Measurements from ENCODE around the gene SATL1. TPM values are rescaled to one million over a fixed set of nuclear protein-coding genes. Genes with fewer than 3 reads are reported as not detected.

SATL1 gene
- total RNA-seq, 1 donor from 2014 or later: 0.09 TPM

DNA sequence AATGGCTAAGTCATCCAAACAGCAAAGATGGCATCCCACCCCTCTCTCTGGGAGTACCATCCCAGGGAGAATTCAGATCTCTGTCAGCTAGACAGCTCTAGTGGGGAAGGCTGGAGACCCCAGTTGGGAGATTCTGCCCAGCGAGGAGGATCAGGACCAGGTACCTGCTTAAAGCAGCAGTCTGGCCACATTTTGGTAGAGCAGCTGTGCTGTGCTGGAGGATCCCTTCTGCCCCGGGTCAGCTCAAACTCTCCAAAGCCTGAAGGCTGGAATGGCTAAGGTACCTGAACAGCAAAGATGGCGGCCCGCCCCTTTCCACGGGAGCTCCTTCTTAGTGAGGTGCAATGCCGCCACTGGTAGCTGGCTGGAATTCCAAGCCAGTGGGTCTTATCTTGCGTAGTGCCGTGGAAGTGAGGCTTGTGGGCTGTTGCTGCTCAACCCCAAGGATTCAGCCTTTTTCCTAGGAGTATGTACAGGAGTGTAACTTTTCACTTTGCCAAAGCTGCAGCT lies 40.1 kb downstream of the SATL1 start:
- Histone ChIP-seq H3K27ac (ENCODE audit: low read depth, low read length) (no peak overlapping the region), H4K20me1 (ENCODE audit: insufficient read depth, low read length) (no peaks in the 10 kb centered on the region), H3K4me3 (ENCODE audit: insufficient read depth, low read depth, low read length) (no peak overlapping the region), H3K36me3 (ENCODE audit: insufficient read depth, low read length) (no peaks in the 10 kb centered on the region), H3K9ac (ENCODE audit: low read length) (no peak overlapping the region), H3K4me1 (ENCODE audit: insufficient read depth, low read length) (no peaks in the 10 kb centered on the region), H3K4me2 (ENCODE audit: low read length) (no peak overlapping the region), H3K79me2 (ENCODE audit: insufficient read depth, low read length) (no peaks in the 10 kb centered on the region), H2AFZ (ENCODE audit: low read depth, low read length) (no peak overlapping the region), H3K27me3 (ENCODE audit: insufficient read depth, low read length) (no peaks in the 10 kb centered on the region), H3K9me3 (ENCODE audit: insufficient read depth, low read depth, low read length) (no peaks in the 10 kb centered on the region)
- no peak overlapping the region for H3K4me3 Mint-ChIP-seq (ENCODE audit: unreplicated experiment)
- no peaks in the 10 kb centered on the region for H3K36me3 Mint-ChIP-seq (ENCODE audit: low read depth, unreplicated experiment)
- H3K9me3 Mint-ChIP-seq (ENCODE audit: unreplicated experiment): no peaks in the 10 kb centered on the region
- TF ChIP-seq, protein P1, sequence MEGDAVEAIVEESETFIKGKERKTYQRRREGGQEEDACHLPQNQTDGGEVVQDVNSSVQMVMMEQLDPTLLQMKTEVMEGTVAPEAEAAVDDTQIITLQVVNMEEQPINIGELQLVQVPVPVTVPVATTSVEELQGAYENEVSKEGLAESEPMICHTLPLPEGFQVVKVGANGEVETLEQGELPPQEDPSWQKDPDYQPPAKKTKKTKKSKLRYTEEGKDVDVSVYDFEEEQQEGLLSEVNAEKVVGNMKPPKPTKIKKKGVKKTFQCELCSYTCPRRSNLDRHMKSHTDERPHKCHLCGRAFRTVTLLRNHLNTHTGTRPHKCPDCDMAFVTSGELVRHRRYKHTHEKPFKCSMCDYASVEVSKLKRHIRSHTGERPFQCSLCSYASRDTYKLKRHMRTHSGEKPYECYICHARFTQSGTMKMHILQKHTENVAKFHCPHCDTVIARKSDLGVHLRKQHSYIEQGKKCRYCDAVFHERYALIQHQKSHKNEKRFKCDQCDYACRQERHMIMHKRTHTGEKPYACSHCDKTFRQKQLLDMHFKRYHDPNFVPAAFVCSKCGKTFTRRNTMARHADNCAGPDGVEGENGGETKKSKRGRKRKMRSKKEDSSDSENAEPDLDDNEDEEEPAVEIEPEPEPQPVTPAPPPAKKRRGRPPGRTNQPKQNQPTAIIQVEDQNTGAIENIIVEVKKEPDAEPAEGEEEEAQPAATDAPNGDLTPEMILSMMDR (IDR thresholded peaks at IDR 0.05; ENCODE audit: insufficient read depth, low read depth, low read length): no peak
- TF ChIP-seq EZH2 (IDR thresholded peaks at IDR 0.05; ENCODE audit: insufficient read depth, low read length): no peak
- no peaks in the 10 kb centered on the region for H3K27me3 Mint-ChIP-seq (ENCODE audit: low read depth, unreplicated experiment)
- H3K4me1 Mint-ChIP-seq (ENCODE audit: low read depth, unreplicated experiment): no peaks in the 10 kb centered on the region
- H3K27ac Mint-ChIP-seq (ENCODE audit: unreplicated experiment): no peak overlapping the region
- FAIRE-seq: no peak
- no peak for DNase-seq (ENCODE audit: low read depth)

DNA sequence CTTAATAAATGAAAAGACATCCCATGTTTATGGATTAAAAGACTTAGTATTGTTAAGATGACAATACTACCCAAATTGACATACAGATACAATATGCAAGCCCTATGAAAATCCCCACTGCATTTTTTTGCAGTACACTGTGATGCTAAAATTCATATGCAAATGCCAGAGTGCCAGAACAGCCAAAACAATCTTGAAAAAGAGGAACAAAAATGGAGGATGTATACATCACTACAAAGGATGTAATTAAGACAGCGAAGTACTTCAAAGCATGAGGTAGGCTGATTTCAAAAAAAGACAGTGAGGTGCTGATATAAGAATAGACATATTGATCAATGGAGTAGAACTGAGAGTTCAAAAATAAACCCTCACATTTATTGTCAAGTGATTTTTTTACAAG lies 47.3 kb downstream of the SATL1 start:
- FAIRE-seq (peak; percentile 76), DNase-seq (ENCODE audit: low read depth) (no peak)
- Mint-ChIP-seq H3K27ac (ENCODE audit: unreplicated experiment) (no peak overlapping the region), H3K36me3 (ENCODE audit: low read depth, unreplicated experiment) (no peaks in the 10 kb centered on the region), H3K4me3 (ENCODE audit: unreplicated experiment) (no peak overlapping the region), H3K27me3 (ENCODE audit: low read depth, unreplicated experiment) (no peaks in the 10 kb centered on the region), H3K9me3 (ENCODE audit: unreplicated experiment) (no peaks in the 10 kb centered on the region), H3K4me1 (ENCODE audit: low read depth, unreplicated experiment) (no peaks in the 10 kb centered on the region)
- H3K9me3 ChIP-seq (ENCODE audit: insufficient read depth, low read depth, low read length): no peaks in the 10 kb centered on the region
- H2AFZ ChIP-seq (ENCODE audit: low read depth, low read length): no peak overlapping the region
- TF ChIP-seq EZH2 (IDR thresholded peaks at IDR 0.05; ENCODE audit: insufficient read depth, low read length): no peak
- TF ChIP-seq, protein P1 (IDR thresholded peaks at IDR 0.05; ENCODE audit: insufficient read depth, low read depth, low read length): no peak
- H3K27me3 ChIP-seq (ENCODE audit: insufficient read depth, low read length): no peaks in the 10 kb centered on the region
- H4K20me1 ChIP-seq (ENCODE audit: insufficient read depth, low read length): no peaks in the 10 kb centered on the region
- no peaks in the 10 kb centered on the region for H3K4me1 ChIP-seq (ENCODE audit: insufficient read depth, low read length)
- no peak overlapping the region for H3K4me3 ChIP-seq (ENCODE audit: insufficient read depth, low read depth, low read length)
- H3K27ac ChIP-seq (ENCODE audit: low read depth, low read length): no peak overlapping the region
- H3K79me2 ChIP-seq (ENCODE audit: insufficient read depth, low read length): no peaks in the 10 kb centered on the region
- H3K4me2 ChIP-seq (ENCODE audit: low read length): no peak overlapping the region
- no peaks in the 10 kb centered on the region for H3K36me3 ChIP-seq (ENCODE audit: insufficient read depth, low read length)
- H3K9ac ChIP-seq (ENCODE audit: low read length): no peak overlapping the region

DNA sequence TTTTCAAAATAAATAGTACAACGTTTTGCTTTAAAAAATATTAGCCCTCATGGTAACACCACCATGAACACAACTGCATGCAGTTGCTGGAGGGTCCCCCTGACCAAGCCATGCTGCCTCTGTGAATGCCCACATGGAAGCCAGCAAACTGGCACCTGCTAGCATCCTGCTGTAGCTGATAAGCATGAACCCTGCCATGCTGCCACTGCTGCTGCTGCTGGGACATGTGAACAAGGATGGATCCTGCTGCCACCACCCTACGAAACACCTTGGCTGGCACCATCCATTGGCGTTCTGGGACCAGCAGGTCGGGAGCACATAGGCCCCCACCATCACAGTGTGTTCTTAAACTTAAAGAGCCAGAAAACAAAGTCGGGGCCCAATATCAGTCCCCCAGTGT lies 83.9 kb downstream of the SATL1 start:
- TF ChIP-seq, protein P1 (IDR thresholded peaks at IDR 0.05; ENCODE audit: insufficient read depth, low read depth, low read length): no peak
- TF ChIP-seq EZH2 (IDR thresholded peaks at IDR 0.05; ENCODE audit: insufficient read depth, low read length): no peak

More for the DNA sequence above, 83.9 kb downstream of the SATL1 start:
- Histone ChIP-seq H3K9me3 (ENCODE audit: insufficient read depth, low read depth, low read length) (no peaks in the 10 kb centered on the region), H3K4me3 (ENCODE audit: insufficient read depth, low read depth, low read length) (no peak overlapping the region), H2AFZ (ENCODE audit: low read depth, low read length) (no peak overlapping the region), H3K27me3 (ENCODE audit: insufficient read depth, low read length) (no peaks in the 10 kb centered on the region), H3K4me1 (ENCODE audit: insufficient read depth, low read length) (no peaks in the 10 kb centered on the region), H3K36me3 (ENCODE audit: insufficient read depth, low read length) (no peaks in the 10 kb centered on the region), H4K20me1 (ENCODE audit: insufficient read depth, low read length) (no peaks in the 10 kb centered on the region), H3K9ac (ENCODE audit: low read length) (no peak overlapping the region), H3K27ac (ENCODE audit: low read depth, low read length) (no peak overlapping the region), H3K4me2 (ENCODE audit: low read length) (no peak overlapping the region), H3K79me2 (ENCODE audit: insufficient read depth, low read length) (no peaks in the 10 kb centered on the region)
- H3K4me1 Mint-ChIP-seq (ENCODE audit: low read depth, unreplicated experiment): no peaks in the 10 kb centered on the region
- no peak overlapping the region for H3K27ac Mint-ChIP-seq (ENCODE audit: unreplicated experiment)
- H3K27me3 Mint-ChIP-seq (ENCODE audit: low read depth, unreplicated experiment): no peaks in the 10 kb centered on the region
- no peaks in the 10 kb centered on the region for H3K9me3 Mint-ChIP-seq (ENCODE audit: unreplicated experiment)
- no peaks in the 10 kb centered on the region for H3K36me3 Mint-ChIP-seq (ENCODE audit: low read depth, unreplicated experiment)
- no peak overlapping the region for H3K4me3 Mint-ChIP-seq (ENCODE audit: unreplicated experiment)
- no peak for DNase-seq (ENCODE audit: low read depth)
- FAIRE-seq: no peak
